Right lobe of liver (tissue), 5 donors: ENCODE measurements around the gene HSD17B8. TPM values are rescaled to one million over a fixed set of nuclear protein-coding genes. Genes with fewer than 3 reads are reported as not detected.

Experiments used
- microRNA counts: library from miRNA; unstranded; fragments of <30 nt; microRNA quantifications from one replicate; lab custom pipeline; 2016
- microRNA-seq, 2 donors: library from miRNA; unstranded; fragments of <30 nt; microRNA quantifications; one replicate each; pipeline ENCODE4, GENCODE V29; 2019 to 2020
- small RNA-seq, 2 experiments: library from RNA; depleted of rRNA; stranded (forward); fragments of <200 nt; gene quantifications; one replicate each; pipeline ENCODE3, GENCODE V24; 2016
- total RNA-seq, 6 experiments: library from RNA; depleted of rRNA in 2 of 6; stranded (reverse); fragments of >200 nt in 2 of 6; fragmentation: NEBNext Ultra II Directional in 3 of 6; extraction: Animal tissue kit (Norgen Biotek cat#: 25700) in 3 of 6; gene quantifications; one replicate each; pipeline versions ENCODE4 v1.1.0 to v1.2.4, GENCODE V29; 2016 to 2023
- donor health status: DM: no; HTN: no; CAD: no.
- donor health status: DM: no; HTN: no; CAD: no.
- donor health status: DM: no; HTN: yes; CAD: no.
- donor health status: DM: no; HTN: yes; CAD: no.

The HSD17B8 gene
- total RNA-seq, 6 experiments from 2014 or later: 14.3 to 39.8 (median 33.8) TPM

MicroRNA genes within 50 kb of the gene (microRNA counts, 767-probe panel; counts per million panel counts)
- microRNA hsa-miR-219-1-3p (lab: Ali Mortazavi, UCI): 237 counts per million
- microRNA hsa-miR-219-5p (lab: Ali Mortazavi, UCI): 237 counts per million

Small RNAs within 50 kb of the gene (microRNA-seq; reads per million reads assigned to microRNA genes)
- gene MIR219A1: 9.0 to 9.8 reads per million in 2 donors

Small RNAs within 50 kb of the gene (small RNA-seq; reads per million reads assigned to genes)
- gene MIR219A1: 2.2 to 3.6 reads per million in 2 experiments
- 0 to 0.19 reads per million in 2 experiments for gene RNY4P10

Other genes starting within 250 kb of the HSD17B8 start
- 100 to 1,000 TPM in 1 of 6 experiments, 10 to 100 TPM in 5; 66.3 to 111 (median 73.7) TPM for gene BRD2, start 236.1 kb upstream of the HSD17B8 start, total RNA-seq
- gene HLA-DOA, start 195.1 kb upstream of the HSD17B8 start, total RNA-seq: 1 to 10 TPM in 5 of 6 experiments, under 1 TPM in 1; 0.37 to 3.3 (median 1.2) TPM
- gene HLA-DPA1, start 131.0 kb upstream of the HSD17B8 start, total RNA-seq: 10 to 100 TPM; 10.0 to 74.8 (median 26.3) TPM
- 10 to 100 TPM in 5 of 6 experiments, 1 to 10 TPM in 1; 8.6 to 66.7 (median 23.0) TPM for gene HLA-DPB1, start 128.7 kb upstream of the HSD17B8 start, total RNA-seq
- gene COL11A2, start 12.2 kb upstream of the HSD17B8 start, total RNA-seq: 1 to 10 TPM in 1 of 6 experiments, under 1 TPM in 5; 0.06 to 1.4 (median 0.61) TPM
- gene RXRB, start 4.0 kb upstream of the HSD17B8 start, total RNA-seq: 10 to 100 TPM; 10.1 to 28.2 (median 17.7) TPM
- gene SLC39A7, start 3.8 kb upstream of the HSD17B8 start, total RNA-seq: 10 to 100 TPM; 33.5 to 61.4 (median 50.1) TPM
- 10 to 100 TPM in 4 of 6 experiments, 1 to 10 TPM in 2; 7.5 to 21.3 (median 19.7) TPM for gene RING1, start 3.8 kb downstream of the HSD17B8 start, total RNA-seq
- 10 to 100 TPM; 16.4 to 35.1 (median 27.5) TPM for gene VPS52, start 67.2 kb downstream of the HSD17B8 start, total RNA-seq
- gene RPS18, start 67.4 kb downstream of the HSD17B8 start, total RNA-seq: 100 to 1,000 TPM; 504 to 932 (median 612) TPM
- 1 to 10 TPM in 4 of 6 experiments, under 1 TPM in 2; 0.79 to 1.7 (median 1.4) TPM for gene B3GALT4, start 72.5 kb downstream of the HSD17B8 start, total RNA-seq
- 10 to 100 TPM; 13.1 to 35.2 (median 23.9) TPM for gene WDR46, start 84.6 kb downstream of the HSD17B8 start, total RNA-seq
- gene PFDN6, start 84.9 kb downstream of the HSD17B8 start, total RNA-seq: 10 to 100 TPM; 23.8 to 35.2 (median 27.5) TPM
- gene RGL2, start 94.3 kb downstream of the HSD17B8 start, total RNA-seq: 10 to 100 TPM; 15.1 to 30.6 (median 23.3) TPM
- 100 to 1,000 TPM in 5 of 6 experiments, 10 to 100 TPM in 1; 89.2 to 140 (median 124) TPM for gene TAPBP, start 109.4 kb downstream of the HSD17B8 start, total RNA-seq
- 1 to 10 TPM; 2.9 to 6.8 (median 4.9) TPM for gene ZBTB22, start 113.1 kb downstream of the HSD17B8 start, total RNA-seq
- 10 to 100 TPM; 11.3 to 28.8 (median 19.5) TPM for gene DAXX, start 118.3 kb downstream of the HSD17B8 start, total RNA-seq
- gene KIFC1, start 187.2 kb downstream of the HSD17B8 start, total RNA-seq: 1 to 10 TPM in 3 of 6 experiments, under 1 TPM in 2, not detected in 1; 0.29 to 4.4 (median 1.3) TPM
- gene PHF1, start 206.4 kb downstream of the HSD17B8 start, total RNA-seq: 10 to 100 TPM; 14.7 to 21.3 (median 18.3) TPM
- 100 to 1,000 TPM in 3 of 6 experiments, 10 to 100 TPM in 3; 81.4 to 114 (median 97.4) TPM for gene CUTA, start 213.5 kb downstream of the HSD17B8 start, total RNA-seq
- gene SYNGAP1, start 215.4 kb downstream of the HSD17B8 start, total RNA-seq: 1 to 10 TPM; 1.8 to 4.1 (median 2.8) TPM
- gene ZBTB9, start 249.9 kb downstream of the HSD17B8 start, total RNA-seq: 1 to 10 TPM; 2.5 to 3.8 (median 2.9) TPM